HG03097 (cell line): Measurements from ENCODE around the gene TRMT6.

Experiments
- ATAC-seq: cut with Tn5 transposase; IDR thresholded peaks from one replicate; pipeline ENCODE4 v1.9.1; 2021; ENCODE audit not compliant: unreplicated experiment, low FRiP score

TRMT6 gene, protein sequence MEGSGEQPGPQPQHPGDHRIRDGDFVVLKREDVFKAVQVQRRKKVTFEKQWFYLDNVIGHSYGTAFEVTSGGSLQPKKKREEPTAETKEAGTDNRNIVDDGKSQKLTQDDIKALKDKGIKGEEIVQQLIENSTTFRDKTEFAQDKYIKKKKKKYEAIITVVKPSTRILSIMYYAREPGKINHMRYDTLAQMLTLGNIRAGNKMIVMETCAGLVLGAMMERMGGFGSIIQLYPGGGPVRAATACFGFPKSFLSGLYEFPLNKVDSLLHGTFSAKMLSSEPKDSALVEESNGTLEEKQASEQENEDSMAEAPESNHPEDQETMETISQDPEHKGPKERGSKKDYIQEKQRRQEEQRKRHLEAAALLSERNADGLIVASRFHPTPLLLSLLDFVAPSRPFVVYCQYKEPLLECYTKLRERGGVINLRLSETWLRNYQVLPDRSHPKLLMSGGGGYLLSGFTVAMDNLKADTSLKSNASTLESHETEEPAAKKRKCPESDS

DNA sequence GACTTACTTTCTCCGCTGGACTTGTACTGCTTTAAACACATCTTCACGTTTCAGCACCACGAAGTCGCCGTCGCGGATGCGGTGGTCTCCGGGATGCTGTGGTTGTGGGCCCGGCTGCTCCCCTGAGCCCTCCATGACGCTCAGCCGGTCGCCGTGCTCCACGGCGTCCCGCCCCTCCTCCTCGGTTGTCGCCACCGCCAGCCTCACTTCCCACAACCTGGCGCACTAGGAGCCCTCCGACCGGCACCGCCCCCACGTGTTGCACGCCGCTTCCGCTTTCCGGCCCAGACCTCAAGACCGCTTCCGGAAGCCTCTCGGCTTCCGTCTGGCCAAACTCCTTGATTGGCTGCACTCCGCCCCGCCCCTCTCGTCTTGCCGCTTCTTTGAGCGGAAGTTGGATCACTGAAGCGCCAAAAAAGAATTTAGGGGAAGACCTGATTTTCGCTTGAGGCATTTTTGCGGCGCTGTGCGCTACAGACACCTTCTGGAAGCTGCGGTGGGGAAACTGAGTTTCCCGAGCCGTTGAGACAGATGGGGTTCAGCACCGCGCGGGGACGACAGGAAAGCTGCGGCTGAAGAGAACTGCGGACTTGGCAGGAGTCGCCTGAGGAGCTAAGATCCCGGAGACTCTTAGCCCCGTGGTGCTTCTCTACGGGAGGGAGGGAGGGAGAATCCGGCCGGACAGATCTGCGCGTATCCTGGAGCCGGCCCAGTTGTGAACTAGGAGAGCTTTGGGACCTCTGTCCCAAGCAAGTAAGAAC, at the start of gene TRMT6, which contains the start of gene MCM8:
Gene TRMT6 (minus strand): TSS at position 263 of the 761 bp plus-strand sequence. CDS start 128 bp downstream, at position 135.
Gene MCM8 (plus strand): TSS at position 382 of the 761 bp plus-strand sequence. CDS start 1,364 bp downstream, outside the sequence.
- peak; percentile 94 for ATAC-seq

DNA sequence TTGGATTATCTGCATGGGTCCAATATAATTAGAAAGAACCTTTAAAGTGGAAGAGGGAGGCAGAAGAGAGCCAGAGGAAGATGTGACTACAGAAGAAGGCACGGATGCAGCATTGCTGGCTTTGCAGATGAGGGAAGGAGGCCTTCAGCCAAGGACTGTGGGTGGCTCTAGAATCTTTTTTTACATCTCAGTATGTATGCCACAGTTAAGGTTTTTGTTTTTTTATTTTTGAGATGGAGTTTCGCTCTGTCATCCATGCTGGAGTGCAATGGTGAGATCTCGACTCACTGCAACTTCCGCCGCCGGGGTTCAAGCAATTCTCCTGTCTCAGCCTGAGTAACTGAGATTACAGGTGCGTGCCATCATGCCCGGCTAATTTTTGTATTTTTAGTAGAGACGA, 49.5 kb upstream of the TRMT6 start:
- no peak for ATAC-seq

DNA sequence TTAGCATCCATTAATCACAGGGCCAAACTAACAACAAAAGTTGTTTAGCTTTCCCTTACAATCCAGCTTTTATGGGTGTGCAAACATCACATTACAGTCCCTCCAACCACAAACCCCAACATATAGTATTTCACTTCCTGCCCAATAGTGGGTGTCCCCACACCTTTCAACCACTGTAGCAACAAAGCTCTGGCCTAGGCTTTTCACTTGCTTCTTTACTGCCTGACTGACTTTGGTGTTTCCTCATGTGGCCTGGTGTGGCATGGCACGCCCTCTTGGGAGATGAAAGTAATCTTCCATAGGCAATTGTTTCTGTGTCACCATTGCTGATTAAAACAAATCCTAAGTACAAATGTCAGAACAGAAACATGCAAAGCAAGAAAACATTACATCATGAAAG, 46.4 kb upstream of the TRMT6 start:
- ATAC-seq = peak; percentile 90

DNA sequence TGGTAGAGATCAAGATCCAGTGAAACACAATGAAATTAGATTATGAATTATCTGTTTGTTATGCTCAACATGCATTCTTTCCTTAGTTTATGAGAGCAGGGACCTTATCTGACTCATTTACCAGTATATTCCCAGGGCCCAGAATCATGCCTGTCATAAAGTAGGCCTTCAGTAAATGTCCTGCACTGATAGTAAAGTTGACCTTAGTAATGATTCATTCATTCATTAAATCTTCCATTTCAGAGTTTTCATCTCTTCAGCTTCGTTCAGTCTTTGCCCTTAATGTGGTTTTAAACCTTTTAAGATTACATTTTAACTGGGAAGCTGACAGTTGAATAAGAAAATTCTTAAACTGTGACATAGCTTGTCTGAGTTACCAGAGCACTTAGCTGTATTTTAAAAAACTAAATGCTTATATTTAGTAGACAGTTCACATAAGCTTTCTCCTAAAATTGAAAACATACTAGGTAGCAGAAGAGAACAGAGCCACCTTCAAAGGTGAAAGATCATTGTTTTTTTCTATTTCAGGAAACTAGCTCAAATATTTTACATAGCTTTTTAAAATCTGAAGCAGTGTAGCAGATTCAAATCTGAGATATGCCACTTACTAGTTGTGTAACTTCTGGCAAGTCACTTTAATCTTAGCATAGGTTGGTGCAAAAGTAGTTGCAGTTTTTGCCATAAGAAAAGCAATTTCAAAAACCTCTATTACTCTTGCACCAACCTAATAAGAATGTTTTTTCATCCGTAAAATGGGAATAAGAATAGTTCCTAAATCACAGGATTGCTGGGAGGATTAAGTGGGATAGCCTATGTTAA, 41.5 kb upstream of the TRMT6 start:
- ATAC-seq = no peak

DNA sequence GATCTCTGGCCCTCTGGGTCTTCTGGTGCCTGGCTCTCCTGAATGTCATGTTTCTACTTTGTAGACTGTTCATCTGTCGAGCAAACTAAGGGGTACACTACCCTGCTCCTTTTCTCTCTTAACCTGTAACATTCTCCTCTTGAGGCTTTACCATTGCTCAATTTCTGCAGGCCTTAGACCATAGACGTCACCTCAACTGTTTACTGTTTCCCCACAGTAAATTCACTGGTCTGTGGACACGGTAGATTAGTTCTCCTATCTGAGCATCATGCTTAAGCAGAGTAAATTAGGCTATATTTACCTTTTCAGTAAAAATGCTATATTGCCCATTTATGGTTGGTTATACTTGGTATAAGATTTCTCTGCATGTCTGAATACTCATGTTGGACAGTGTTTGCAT, 40.6 kb upstream of the TRMT6 start:
- no peak for ATAC-seq

DNA sequence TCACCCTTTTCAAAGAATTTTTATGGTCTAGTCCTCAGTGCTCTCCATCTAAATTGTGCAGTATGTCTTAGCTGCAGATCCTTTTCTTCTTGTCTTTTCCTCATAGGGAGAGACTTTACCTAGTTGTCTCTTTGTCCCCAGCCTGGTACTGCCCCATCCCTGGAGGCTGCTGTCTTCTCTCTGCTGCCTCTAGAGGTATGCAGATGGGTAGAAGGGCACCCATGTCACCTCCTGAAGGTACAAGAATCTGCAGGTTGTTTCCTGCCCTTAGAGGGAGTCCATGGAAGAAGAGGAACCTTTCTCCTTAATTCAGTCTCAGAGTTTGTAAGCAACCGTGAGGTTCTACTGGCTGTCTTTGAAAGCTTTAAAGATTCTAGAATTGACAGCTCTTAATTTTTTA, 39.2 kb upstream of the TRMT6 start:
- ATAC-seq = no peak

DNA sequence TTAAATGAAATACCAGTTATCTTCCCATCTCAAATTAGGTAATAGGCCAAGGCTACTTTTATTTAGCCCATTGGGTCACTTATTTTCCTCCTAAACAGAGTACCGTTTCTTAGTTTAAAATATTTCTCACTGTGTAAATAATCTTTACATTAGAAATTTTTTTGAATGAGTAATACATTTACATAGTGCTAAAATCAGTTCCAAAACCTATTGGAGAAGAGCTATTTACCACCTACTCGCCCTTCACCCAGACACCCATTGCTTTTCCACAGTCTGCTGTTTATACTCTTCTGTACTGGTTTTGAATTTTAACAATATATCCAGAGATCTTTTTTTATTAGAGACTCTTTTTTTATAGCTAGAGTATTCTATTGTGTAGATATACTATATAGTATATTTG, 37.0 kb upstream of the TRMT6 start:
- no peak for ATAC-seq

DNA sequence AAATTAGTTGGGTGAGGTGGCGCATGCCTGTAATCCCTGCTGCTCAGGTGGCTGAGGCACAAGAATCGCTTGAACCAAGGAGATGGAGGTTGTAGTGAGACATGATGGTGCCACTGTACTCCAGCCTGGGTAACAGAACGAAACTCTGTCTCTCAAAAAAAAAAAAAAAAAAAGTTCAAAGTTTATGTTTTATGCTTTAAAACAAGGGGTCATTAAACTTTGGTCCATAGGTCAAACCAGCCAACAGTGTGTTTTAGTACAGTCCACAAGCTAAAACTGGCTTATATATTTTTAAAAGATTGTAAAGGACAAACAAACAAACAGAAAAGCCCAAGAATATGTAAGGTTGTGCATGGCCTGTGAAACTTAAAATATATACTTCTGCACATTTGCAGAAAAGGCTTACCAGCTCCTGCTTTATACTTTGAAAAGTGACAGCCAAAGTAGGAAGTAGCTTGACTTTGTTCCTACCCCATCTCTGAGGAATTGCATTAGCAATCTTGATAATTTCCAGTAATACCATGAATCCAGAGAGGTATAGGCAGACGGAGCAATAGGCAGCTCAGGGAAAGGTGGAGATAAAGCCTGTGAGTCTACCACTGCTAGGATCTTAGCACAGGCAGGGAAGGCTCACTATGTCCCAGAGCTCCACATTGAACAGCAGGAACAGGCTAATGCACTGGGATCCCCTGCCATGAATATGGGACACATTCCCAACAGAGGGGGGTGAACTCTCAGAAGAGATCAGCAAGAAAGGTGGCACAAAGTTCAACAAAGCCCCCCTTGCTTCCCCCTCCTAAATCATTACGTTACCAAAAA, 30.6 kb upstream of the TRMT6 start:
- no peak for ATAC-seq

DNA sequence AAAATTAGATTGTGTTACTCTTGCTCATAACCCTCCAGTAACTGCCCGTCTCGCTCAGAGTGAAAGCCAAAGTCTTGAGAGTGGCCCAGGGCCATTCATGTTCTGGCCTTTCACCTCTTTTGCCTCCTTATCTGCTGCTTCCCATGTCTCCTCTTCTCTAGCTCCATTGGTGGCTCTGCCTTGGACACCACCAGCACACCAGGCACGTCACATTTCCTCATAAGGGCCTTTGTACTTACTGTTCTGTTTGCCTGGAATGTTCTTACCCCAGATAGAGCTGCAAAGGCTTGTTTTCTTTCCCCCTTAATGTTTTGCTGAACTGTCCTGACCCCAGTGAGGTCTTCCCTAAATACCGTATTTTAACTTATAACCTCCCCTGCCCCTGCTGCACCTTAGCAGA, 29.5 kb upstream of the TRMT6 start:
- ATAC-seq = no peak

DNA sequence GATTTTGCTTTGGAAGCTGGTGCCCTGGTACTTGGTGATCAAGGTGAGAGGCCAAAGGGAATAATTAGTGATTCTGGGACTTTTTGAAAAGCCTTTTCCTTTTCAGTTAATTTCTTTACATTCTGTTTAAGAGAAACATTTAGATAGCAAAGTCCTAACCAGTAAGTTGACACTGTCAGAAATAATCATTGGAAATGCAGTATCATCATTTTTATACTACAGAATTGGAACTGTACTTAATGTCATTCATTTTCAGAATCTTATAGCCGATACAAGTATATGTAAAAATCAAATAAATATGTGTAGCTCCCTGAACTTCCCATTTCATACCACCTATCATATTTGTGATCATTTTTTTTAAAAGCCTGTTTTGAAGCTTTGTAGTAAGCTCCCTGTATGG, 27.6 kb upstream of the TRMT6 start:
- no peak for ATAC-seq

DNA sequence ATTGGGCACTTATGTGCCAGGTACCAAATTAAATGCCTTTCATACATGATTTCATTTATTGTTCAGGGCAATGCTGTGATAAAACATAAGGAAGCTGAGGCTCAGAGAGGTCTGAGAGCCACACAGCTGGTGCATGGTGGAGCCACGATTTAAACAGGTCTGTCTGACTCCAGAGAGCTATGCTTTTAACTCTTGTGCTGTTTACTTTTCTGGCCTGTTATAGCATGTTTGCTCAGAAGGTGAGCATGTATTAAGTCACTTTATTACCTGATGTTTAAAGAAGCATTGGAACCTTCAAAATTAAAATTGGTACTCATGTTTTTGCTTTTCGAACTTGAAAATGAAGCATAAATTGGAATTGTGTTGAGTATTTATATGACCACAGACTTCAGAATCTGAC, 26.9 kb upstream of the TRMT6 start:
- ATAC-seq = no peak

DNA sequence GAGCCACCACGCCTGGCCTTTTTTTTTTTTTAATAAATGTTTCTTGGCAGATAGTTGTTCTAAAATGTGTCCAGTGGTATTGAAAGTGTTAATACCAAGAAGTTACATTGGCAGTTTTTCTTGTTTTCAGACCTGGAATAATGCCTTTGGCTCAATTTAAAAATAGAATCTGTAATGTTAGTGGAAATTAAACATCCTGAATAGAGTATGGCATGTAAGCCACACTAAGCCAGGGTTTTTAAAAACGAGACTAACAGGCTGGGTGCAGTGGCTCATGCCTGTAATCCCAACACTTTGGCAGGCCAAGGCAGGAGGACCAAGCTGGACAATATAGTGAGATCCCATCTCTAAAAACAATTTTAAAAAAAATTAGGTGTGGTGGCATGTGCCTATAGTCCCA, 25.4 kb upstream of the TRMT6 start:
- no peak for ATAC-seq

DNA sequence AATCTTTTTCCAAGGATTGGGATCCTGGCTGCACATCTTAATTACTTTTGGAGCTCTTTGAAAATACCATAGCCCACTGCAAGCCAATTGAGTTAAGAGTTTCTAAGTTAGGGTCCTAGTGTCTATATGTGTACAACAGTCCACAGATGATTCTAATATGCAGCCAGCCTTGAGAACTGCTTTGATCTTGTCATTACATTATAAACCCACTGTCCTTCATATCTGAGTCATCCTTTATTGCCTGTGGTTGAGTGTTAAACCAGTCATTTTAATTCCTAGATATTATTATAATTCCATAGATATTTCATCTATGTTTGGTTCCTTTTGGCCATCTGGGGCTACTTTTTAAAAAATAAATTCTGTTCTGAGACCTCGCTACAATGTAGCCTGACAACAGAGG, 24.2 kb upstream of the TRMT6 start:
- no peak for ATAC-seq

DNA sequence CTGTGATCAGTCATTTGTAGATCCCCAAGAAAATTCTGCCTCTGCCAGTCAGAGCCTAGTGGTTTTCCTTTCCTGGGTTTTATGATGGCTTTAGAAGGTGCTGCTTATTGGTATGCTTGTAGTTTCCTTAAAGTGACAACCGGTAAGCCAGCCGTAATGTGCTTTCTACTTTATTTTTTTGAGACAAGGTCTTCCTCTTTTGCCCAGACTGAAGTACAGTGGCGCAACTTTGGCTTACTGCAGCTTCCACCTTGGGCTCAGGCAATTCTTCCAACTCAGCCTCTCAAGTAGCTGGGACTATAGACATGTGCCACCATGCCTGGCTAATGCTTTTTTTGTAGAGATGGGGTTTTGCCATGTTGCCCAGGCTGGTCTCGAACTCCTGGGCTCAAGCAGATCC, 23.6 kb upstream of the TRMT6 start:
- no peak for ATAC-seq

DNA sequence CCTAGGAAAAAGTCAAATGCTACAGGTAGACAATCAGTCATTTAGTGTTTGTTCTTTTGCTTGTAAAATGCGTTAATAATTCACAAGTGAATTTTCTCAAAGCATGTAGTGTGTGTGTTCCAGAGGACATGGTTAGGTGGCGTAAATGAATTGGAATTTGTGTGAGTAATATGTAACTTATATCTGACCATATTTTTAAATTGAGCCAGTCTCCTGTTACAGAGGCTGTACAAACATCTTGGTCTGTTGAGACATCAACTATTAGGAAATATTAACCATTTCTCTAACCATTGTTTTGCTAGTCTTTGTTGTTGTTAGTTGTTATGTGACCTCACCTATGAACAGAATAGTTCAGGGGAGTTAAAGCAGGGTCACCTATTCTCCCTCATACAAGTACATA, 22.8 kb upstream of the TRMT6 start:
- no peak for ATAC-seq

DNA sequence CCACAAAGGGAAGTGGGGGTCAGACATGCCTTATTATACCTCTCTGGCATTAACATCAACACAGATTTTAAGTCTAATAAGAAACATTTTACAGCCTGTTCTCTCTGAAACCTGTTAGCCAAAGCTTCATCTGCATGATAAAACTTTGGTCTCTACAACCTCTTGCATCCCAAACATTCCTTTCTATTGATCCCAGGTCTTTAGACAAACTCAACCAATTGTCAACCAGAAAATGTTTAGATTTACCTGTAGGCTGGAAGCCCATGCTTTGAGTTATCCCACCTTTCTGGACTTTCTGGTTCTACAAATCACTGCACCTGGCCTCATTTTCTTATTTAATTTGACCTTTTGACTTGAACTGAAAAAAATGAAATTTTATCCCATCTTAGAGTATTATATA, 20.9 kb upstream of the TRMT6 start:
- no peak for ATAC-seq

DNA sequence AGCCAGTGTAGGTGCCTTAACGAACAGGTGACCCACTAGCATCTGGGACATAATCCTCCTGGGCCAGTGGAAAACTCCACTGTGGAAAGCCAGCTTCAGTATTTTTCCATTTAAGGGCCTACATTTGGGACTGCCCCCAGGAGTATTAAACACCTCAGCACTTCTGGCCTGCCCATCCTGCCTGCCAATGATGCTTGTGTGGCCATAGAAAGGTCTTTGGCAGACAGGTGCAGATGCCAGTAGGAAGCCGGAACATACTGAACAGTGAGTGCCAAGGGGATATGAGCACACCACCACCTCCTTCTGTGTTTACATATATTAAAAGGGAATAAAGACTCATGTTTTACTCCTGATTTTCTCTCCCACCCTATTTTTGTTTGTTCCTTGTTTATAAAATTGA, 20.0 kb upstream of the TRMT6 start:
- no peak for ATAC-seq

DNA sequence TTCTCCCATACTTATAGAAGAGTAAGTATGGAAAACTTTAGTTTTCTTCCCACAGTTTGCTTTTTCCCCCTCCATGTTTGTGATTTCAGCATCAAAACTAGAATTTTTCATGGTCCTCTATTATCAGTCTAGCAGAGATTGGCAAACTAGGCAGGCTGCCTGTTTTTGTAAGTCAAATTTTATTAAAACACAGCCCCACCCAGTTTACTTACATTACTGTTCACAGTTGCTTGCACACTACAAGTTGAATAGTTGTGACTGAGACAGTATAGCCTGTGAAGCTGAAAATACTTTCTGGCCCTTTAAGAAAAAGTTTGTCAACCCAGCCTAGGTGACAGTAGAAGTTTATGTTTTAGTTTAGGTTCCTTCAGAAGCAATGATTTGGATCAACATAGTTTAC, 19.6 kb upstream of the TRMT6 start:
- ATAC-seq = no peak

DNA sequence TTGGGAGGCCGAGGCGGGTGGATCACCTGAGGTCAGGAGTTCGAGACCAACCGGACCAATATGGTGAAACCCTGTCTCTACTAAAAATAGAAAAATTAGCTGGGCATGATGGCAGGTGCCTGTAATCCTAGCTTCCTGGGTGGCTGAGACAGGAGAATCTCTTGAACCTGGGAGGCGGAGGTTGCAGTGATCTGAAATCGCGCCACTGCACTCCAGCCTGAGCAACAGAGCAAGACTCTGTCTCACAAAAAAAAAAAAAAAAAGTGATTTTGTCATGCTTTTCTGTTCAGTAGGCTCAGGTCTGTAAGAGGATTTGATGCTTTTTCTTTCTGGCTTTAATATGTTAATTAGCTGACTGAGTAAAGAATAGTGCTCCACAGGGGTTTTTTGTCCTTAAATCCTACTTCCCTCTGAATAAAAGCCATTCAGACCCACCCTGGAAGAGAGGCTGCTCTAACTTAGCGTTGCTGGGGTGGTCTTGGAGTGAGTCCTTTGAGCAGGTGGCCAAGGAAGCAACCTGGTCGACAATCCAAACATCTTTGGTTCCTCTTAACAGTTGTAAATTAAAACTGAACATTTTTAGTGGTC, 19.1 kb upstream of the TRMT6 start:
- ATAC-seq = no peak

DNA sequence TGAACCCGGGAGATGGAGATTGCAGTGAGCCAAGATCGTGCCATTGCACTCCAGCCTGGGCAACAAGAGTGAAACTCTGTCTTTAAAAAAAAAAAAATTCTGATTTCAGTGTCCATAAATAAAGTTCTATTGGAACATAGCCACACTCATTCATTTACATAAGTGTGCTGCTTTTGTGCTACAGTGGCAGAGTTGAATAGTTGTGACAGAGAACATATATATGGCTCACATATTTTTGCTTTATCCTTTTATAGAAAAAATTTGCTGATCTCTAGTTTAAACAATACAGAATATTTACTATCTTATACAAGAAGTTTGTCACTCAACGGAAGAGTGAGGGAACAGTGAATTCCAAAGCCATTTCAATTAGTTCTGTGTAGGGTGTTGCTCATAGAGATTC, 18.1 kb upstream of the TRMT6 start:
- ATAC-seq = no peak
